NB4 (cell line): ENCODE results near the gene GAD1.

Experiments used
- CTCF ChIP-seq: IDR thresholded peaks from one replicate; pipeline ENCODE4 v1.5.1; 2012; ENCODE audit warnings: low read depth, low read length
- MAX ChIP-seq: IDR thresholded peaks from 2 replicates; pipeline ENCODE4 v1.6.1; 2011; ENCODE audit warnings: low read depth, low read length
- MYC ChIP-seq: IDR thresholded peaks from 2 replicates; pipeline ENCODE4 v1.6.1; 2011; ENCODE audit warnings: low read depth, low read length
- POLR2A ChIP-seq: IDR thresholded peaks from 2 replicates; pipeline ENCODE4 v1.6.1; 2011; ENCODE audit warnings: mild to moderate bottlenecking; ENCODE audit not compliant: insufficient read length; ENCODE audit errors: extremely low read depth

- TF ChIP-seq POLR2A (no peak), CTCF (no peak), MYC (no peak), MAX (no peak)
These were observed 7.2 kb downstream of the GAD1 start for GRCh38 chr2:170823898-170824215.
